Measurements from ENCODE around the gene HSPB8.

DNA sequence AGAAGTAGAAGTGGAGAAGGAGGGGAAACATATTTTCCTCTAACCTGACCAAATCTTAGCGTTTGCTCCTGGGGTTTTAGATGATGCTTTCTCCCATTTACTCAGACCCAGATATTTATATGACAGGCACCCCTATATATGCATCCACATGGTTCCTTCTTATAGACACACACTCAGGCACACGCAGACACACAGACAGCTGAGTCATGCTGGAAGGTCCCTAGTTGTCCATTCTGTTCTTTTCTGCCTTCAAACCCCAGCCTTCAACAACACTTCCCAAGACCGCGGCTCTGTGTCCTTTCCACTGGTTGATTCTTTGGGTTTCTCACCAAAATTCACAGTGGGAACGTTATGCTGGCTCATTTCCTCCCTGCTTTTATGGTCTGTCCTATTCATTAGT is 52.1 kb downstream of the HSPB8 start:
- TF ChIP-seq POLR2AphosphoS5 (IDR thresholded peaks at IDR 0.05; ENCODE audit: low read depth, low read length) = no peak
- no peak for TF ChIP-seq POLR2A (IDR thresholded peaks at IDR 0.05; ENCODE audit: low read depth, low read length)
- no peak for TF ChIP-seq TAF1 (IDR thresholded peaks at IDR 0.05; ENCODE audit: low read depth, low read length)
- no peak for TF ChIP-seq PAX5 (IDR thresholded peaks at IDR 0.05; ENCODE audit: insufficient read depth, low read length, severe bottlenecking)
